Fibroblast of villous mesenchyme (primary cell): ENCODE results near the gene ADAM19. TPM values are rescaled to one million over a fixed set of nuclear protein-coding genes. Genes with fewer than 3 reads are reported as not detected.

Experiments used
- DNase-seq: peaks from one replicate; pipeline ENCODE4 v3.0.0-alpha.2; 2010; ENCODE audit warnings: low read depth
- H3K4me3 ChIP-seq: 2 replicates; pipeline ENCODE4 v1.5.1; 2011; ENCODE audit warnings: low read depth, mild to moderate bottlenecking, low read length
- CTCF ChIP-seq: IDR thresholded peaks from 2 replicates; pipeline ENCODE4 v1.5.1; 2012; ENCODE audit warnings: low read depth, mild to moderate bottlenecking, low read length; ENCODE audit not compliant: insufficient read depth
- total RNA-seq: library from RNA; depleted of rRNA; stranded (reverse); fragments of >200 nt; gene quantifications from 2 replicates; pipeline ENCODE4 v1.2.3, GENCODE V29; 2012

Gene ADAM19
- total RNA-seq, 1 donor, result 89.8 TPM

- no peak for DNase-seq
- H3K4me3 ChIP-seq, result no peak overlapping the region
- TF ChIP-seq CTCF, result no peak
Measured at GRCh38 chr5:157481666-157482065, 93.9 kb downstream of the ADAM19 start.

GRCh38 chr5:157481265-157481664 lies 94.3 kb downstream of the ADAM19 start:
- no peak for DNase-seq
- H3K4me3 ChIP-seq, result no peak overlapping the region
- TF ChIP-seq CTCF, result no peak

- no peak for DNase-seq
- no peak overlapping the region for H3K4me3 ChIP-seq
- TF ChIP-seq CTCF, result no peak
Measured at GRCh38 chr5:157479612-157480510, 95.7 kb downstream of the ADAM19 start.

- TF ChIP-seq CTCF, result no peak
- no peak overlapping the region for H3K4me3 ChIP-seq
- DNase-seq, result no peak
Measured at GRCh38 chr5:157479166-157479565, 96.4 kb downstream of the ADAM19 start.

- H3K4me3 ChIP-seq, result no peak overlapping the region
- TF ChIP-seq CTCF, result no peak
- no peak for DNase-seq
Measured at GRCh38 chr5:157478726-157479125, 96.8 kb downstream of the ADAM19 start.

- H3K4me3 ChIP-seq, result no peak overlapping the region
- TF ChIP-seq CTCF, result no peak
- DNase-seq, result no peak
Measured at GRCh38 chr5:157477814-157478494, 97.6 kb downstream of the ADAM19 start.
